Measurements from ENCODE around the gene AP4S1.
A peak's percentile ranks its signal among the peaks of the same experiment; 100 is the strongest.

Gene AP4S1

DNA sequence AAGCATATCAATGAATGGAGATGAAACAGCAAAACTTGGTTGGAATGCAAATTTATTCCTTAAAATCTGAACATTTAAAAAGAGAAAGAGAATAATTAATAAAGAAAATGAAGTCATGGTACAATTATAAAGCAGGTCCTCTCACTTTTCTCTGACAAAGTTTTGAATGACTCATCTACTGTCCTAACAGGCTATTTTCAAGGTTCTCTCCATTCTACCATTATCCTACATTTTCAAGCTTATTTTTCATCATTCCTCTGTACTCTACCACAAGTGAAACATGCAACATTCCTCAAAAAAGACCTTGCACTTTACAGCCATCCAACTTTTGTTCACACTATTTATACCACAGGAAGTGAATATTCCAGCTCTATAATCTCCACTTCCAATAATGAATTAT is 36.9 kb upstream of the AP4S1 start:
- no peak for DNase-seq (ENCODE audit: insufficient read length, low spot score)
- TF ChIP-seq, protein P1, sequence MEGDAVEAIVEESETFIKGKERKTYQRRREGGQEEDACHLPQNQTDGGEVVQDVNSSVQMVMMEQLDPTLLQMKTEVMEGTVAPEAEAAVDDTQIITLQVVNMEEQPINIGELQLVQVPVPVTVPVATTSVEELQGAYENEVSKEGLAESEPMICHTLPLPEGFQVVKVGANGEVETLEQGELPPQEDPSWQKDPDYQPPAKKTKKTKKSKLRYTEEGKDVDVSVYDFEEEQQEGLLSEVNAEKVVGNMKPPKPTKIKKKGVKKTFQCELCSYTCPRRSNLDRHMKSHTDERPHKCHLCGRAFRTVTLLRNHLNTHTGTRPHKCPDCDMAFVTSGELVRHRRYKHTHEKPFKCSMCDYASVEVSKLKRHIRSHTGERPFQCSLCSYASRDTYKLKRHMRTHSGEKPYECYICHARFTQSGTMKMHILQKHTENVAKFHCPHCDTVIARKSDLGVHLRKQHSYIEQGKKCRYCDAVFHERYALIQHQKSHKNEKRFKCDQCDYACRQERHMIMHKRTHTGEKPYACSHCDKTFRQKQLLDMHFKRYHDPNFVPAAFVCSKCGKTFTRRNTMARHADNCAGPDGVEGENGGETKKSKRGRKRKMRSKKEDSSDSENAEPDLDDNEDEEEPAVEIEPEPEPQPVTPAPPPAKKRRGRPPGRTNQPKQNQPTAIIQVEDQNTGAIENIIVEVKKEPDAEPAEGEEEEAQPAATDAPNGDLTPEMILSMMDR (IDR thresholded peaks at IDR 0.05; ENCODE audit: insufficient read depth, missing control alignments): no peak
- FAIRE-seq: no peak

DNA sequence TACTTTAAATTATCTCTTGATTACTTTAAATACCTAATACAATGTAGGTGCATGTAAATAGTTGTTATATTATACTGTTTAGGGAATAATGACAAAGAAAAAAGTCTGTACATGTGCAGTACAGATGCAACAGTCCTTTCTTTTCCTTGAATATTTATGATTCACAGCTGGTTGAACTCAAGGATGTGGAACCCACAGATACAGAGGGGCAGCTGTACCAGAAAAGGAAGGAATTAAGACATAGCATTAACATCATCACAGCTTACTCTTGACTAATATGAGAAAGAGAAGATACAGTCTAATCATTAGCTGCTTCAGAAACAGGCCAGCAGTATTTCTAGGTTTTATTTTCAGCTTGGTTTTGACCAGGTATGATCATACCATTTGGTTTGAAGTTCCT is 34.7 kb upstream of the AP4S1 start:
- no peak for DNase-seq (ENCODE audit: insufficient read length, low spot score)
- TF ChIP-seq, protein P1 (IDR thresholded peaks at IDR 0.05; ENCODE audit: insufficient read depth, missing control alignments): no peak
- FAIRE-seq: no peak

DNA sequence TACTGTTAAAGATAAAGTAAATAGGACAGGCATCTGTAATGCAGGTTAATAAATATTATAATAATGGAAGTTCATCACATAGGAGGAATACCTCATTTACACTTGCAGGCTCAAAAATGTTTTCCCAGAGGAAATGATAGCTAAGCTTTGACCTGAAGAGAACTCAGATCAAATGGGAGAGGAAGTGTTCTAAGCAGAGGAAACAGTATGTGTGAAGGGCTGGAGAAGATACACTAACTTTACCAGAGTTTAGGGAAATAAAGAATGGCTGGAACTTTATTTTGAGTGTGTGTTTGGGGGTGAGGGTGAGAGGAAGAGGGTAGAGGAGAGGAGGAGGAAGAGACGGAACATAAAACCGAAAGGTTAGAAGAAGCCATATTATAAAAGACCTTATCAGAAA is 34.0 kb upstream of the AP4S1 start:
- FAIRE-seq (no peak), DNase-seq (ENCODE audit: insufficient read length, low spot score) (no peak)
- TF ChIP-seq, protein P1 (IDR thresholded peaks at IDR 0.05; ENCODE audit: insufficient read depth, missing control alignments): no peak

DNA sequence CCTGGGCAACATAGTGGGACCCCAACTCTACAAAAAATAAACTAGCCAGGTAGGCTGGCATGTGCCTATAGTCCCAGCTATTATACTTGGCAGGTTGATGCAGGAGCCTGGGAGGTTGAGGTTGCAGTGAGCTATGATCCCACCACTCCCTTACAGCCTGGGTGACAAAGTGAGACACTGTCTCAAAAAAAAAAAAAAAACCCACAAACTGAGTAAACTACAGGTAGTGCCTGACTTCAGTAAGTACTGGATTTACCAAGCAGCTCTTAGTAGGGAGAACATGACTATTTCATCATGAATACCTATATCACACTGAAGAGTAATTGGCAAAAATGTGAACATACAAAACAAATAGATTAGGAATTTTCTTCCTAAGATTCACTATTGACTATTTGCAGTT is 32.4 kb upstream of the AP4S1 start:
- DNase-seq (ENCODE audit: insufficient read length, low spot score) (no peak), FAIRE-seq (no peak)
- TF ChIP-seq, protein P1 (IDR thresholded peaks at IDR 0.05; ENCODE audit: insufficient read depth, missing control alignments): no peak

DNA sequence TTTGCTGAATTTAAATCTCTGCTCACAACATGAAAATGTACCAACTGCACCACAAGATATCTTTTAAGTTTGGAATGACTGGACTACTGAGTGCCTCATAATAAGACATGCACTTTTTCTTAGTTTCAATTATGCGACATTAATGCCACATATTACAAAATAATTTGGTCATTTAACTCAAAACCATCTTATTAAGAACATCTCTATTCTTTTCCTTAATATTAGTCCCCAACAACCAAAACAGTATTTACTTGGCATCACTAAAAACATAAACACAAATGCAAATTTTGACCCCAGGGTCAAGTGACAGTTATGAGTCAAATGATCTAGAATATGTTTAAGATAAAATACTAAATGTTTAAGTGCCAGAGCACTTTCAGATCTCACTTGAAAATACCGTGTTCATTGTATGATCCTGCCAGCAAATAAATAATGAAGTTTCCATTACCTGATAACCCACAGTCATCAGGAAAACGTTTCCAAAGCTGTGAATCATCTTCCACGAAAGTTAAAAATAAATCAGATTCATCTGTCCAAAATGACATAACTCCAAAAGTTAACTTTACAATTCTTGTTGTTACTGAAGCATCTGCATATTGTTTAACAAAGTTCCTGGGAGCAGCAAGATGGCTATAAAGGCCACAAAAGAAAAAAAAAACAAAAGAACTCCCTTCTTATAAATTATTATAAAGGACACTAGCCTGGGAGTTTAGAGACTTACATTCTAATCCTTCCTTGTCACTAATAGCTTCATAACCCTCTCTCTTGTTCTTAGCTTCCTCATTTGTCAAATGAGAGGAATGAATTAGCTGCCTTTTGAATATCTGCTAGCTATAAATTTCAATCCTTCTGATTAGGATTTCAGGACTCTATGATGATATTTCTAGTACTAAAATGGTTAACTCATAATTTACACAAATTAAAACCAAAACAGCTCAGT is 30.5 kb upstream of the AP4S1 start:
- FAIRE-seq (peak; percentile 21), DNase-seq (ENCODE audit: insufficient read length, low spot score) (no peak)
- TF ChIP-seq, protein P1 (IDR thresholded peaks at IDR 0.05; ENCODE audit: insufficient read depth, missing control alignments): no peak

DNA sequence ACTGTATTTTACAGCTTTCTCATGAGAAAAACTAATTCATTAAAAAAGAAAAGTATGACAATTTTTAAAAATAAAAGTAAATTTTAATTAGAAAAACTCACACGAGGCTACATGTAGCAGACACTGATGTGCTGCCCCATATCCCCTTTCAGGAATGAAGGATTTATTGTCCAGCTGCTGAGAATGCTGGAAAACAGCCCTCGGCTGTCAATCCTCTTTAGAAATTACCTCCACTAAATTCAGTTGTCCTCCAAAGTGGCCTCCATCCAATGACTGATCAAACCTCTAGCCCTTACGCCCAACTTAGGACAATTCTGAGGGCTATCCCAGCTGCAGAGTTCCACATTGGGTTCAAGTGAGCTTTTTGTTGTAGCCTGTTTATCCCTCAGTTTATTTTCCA is 29.8 kb upstream of the AP4S1 start:
- TF ChIP-seq, protein P1 (IDR thresholded peaks at IDR 0.05; ENCODE audit: insufficient read depth, missing control alignments): no peak
- no peak for DNase-seq (ENCODE audit: insufficient read length, low spot score)
- FAIRE-seq: no peak

Measured in D721Med (cell line).